Suprapubic skin (tissue), 4 donors: Measurements from ENCODE around the gene CDC7. TPM values are rescaled to one million over a fixed set of nuclear protein-coding genes. Genes with fewer than 3 reads are reported as not detected.

Source experiments
- DNase-seq, 2 donors: peaks; one replicate each; pipeline ENCODE4 v3.0.0-alpha.2; 2019; ENCODE audit warnings: low spot score in 2 of 2
- H3K27ac ChIP-seq: fragments of 200-600 bp; sonication (generic); one replicate; pipeline ENCODE4 v1.5.1; 2019
- H3K27me3 ChIP-seq: fragments of 200-600 bp; sonication (generic); one replicate; pipeline ENCODE4 v1.5.1; 2019
- H3K36me3 ChIP-seq: fragments of 200-600 bp; sonication (generic); one replicate; pipeline ENCODE4 v1.5.1; 2019
- H3K4me1 ChIP-seq: fragments of 200-600 bp; sonication (generic); one replicate; pipeline ENCODE4 v1.5.1; 2019
- H3K4me3 ChIP-seq: fragments of 200-600 bp; sonication (generic); one replicate; pipeline ENCODE4 v1.5.1; 2019; ENCODE audit warnings: mild to moderate bottlenecking
- H3K9me3 ChIP-seq: fragments of 200-600 bp; sonication (generic); one replicate; pipeline ENCODE4 v1.5.1; 2019
- CTCF ChIP-seq, 2 donors: fragments of 200-600 bp in 1 of 2; fragments of 450-650 bp in 1 of 2; sonication (generic) in 1 of 2; IDR thresholded peaks; one replicate each; pipeline ENCODE4 v1.5.1; 2016 to 2019; ENCODE audit warnings: antibody characterized with exemption in 2 of 2, mild to moderate bottlenecking in 1 of 2, moderate library complexity in 1 of 2
- EP300 ChIP-seq: sonication (generic); formaldehyde crosslinking; IDR thresholded peaks from one replicate; pipeline ENCODE4 v1.6.1; 2017; ENCODE audit warnings: antibody characterized with exemption
- POLR2A ChIP-seq, 2 donors: fragments of 450-650 bp; IDR thresholded peaks; one replicate each; pipeline ENCODE4 v1.6.1; 2017; ENCODE audit warnings: antibody characterized with exemption in 2 of 2, mild to moderate bottlenecking in 2 of 2, moderate library complexity in 2 of 2
- POLR2AphosphoS5 ChIP-seq, 3 donors: sonication (generic); formaldehyde crosslinking; IDR thresholded peaks; one replicate each; pipeline ENCODE4 v1.6.1; 2017; ENCODE audit warnings: antibody characterized with exemption in 3 of 3
- WGBS: methylation state at CpG from one replicate; pipeline ENCODE4 v1.1.5; 2018; 5-methylcytosine and 5-hydroxymethylcytosine counted together
- total RNA-seq, 4 donors: library from RNA; depleted of rRNA; stranded (reverse); fragments of >200 nt; gene quantifications; one replicate each; pipeline ENCODE4 v1.1.0, GENCODE V29; 2016

Gene CDC7
- total RNA-seq, 4 donors from 2014 or later = 0.47 to 5.4 (median 2.3) TPM

- no peaks in the 10 kb centered on the region for H3K27me3 ChIP-seq
- WGBS = 68% methylated on average over 2 of the region's 2 CpGs
- no peaks in the 10 kb centered on the region for H3K9me3 ChIP-seq
- TF ChIP-seq POLR2A (IDR thresholded peaks at IDR 0.05) (no peak), CTCF (IDR thresholded peaks at IDR 0.05) (no peak), POLR2AphosphoS5 (IDR thresholded peaks at IDR 0.05) (no peak), EP300 (no peak)
- H3K36me3 ChIP-seq = no peaks in the 10 kb centered on the region
- no peak for DNase-seq
- no peak overlapping the region for H3K4me3 ChIP-seq
- no peak overlapping the region for H3K27ac ChIP-seq
- peaks cover 4% of the 10 kb centered on the region for H3K4me1 ChIP-seq
Measured at GRCh38 chr1:91520942-91521507, 20.4 kb downstream of the CDC7 start.

GRCh38 chr1:91523482-91523881 lies 22.8 kb downstream of the CDC7 start:
- WGBS = 61% methylated on average over 1 of the region's 1 CpG
- DNase-seq = no peak
- H3K27ac ChIP-seq = no peak overlapping the region

DNA sequence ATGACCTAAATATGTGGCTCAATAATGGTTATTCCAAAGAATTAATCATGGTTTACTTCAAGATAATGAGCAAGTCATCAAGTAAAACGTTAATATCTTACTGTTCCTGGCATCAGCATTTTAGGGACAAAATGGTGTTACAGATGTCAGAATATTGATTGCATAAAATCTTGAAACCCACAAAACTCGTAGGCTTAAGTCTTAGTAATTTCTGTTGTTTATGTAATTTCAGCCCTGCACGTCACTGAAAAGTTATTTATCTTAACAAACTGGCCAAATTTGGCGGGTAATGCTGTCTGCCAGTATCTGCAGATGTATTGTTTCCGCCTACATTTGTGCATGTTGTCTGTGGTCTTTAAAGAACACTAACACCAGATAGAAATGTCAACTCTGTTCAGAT lies 25.8 kb downstream of the CDC7 start:
- no peaks in the 10 kb centered on the region for H3K36me3 ChIP-seq
- TF ChIP-seq POLR2AphosphoS5 (IDR thresholded peaks at IDR 0.05) (peak in 1 of 3 donors; percentile 1), CTCF (IDR thresholded peaks at IDR 0.05) (no peak)
- no peak for DNase-seq
- H3K27ac ChIP-seq = peak overlapping the region; percentile 7
- no peaks in the 10 kb centered on the region for H3K9me3 ChIP-seq
- no peaks in the 10 kb centered on the region for H3K27me3 ChIP-seq
- 55% methylated on average over 5 of the region's 5 CpGs for WGBS
- H3K4me3 ChIP-seq = no peak overlapping the region
- peaks cover 4% of the 10 kb centered on the region for H3K4me1 ChIP-seq

More at GRCh38 chr1:91523482-91523881, 22.8 kb downstream of the CDC7 start:
- no peaks in the 10 kb centered on the region for H3K9me3 ChIP-seq
- no peak overlapping the region for H3K4me3 ChIP-seq
- H3K36me3 ChIP-seq = no peaks in the 10 kb centered on the region
- H3K27me3 ChIP-seq = no peaks in the 10 kb centered on the region
- TF ChIP-seq POLR2A (IDR thresholded peaks at IDR 0.05) = no peak
- no peak for TF ChIP-seq EP300
- peaks cover 4% of the 10 kb centered on the region for H3K4me1 ChIP-seq

DNA sequence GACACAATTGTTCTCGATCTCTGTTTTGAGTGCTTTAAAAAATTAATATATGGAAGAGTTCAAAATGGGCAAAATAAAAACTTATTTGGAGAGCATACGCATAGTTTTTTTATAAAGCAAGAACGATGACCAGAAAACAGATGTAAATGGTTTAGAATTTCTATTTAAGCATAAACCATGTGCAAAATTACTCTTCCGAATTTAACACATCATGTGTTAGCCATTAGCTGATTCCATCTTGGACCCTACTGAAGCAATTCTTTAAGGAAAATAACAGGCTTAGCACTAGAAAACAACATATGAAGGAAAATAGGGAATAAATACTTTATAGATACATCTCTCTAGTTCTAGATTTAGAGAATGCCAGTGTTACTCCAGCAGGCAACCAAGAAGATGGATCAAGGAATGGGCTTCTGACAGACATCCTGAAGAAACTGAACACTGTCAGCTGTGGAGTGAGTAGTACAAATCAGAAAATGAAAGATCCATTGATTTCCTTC lies 26.7 kb downstream of the CDC7 start:
- no peaks in the 10 kb centered on the region for H3K9me3 ChIP-seq
- H3K27me3 ChIP-seq = no peaks in the 10 kb centered on the region
- DNase-seq = no peak
- H3K4me1 ChIP-seq = peaks cover 4% of the 10 kb centered on the region
- 72% methylated on average over 4 of the region's 4 CpGs for WGBS
- no peak for TF ChIP-seq POLR2A (IDR thresholded peaks at IDR 0.05)
- TF ChIP-seq POLR2AphosphoS5 (IDR thresholded peaks at IDR 0.05) = no peak
- TF ChIP-seq CTCF (IDR thresholded peaks at IDR 0.05) = no peak
- no peak for TF ChIP-seq EP300
- no peaks in the 10 kb centered on the region for H3K36me3 ChIP-seq
- H3K27ac ChIP-seq = peak overlapping the region; percentile 7
- no peak overlapping the region for H3K4me3 ChIP-seq

DNA sequence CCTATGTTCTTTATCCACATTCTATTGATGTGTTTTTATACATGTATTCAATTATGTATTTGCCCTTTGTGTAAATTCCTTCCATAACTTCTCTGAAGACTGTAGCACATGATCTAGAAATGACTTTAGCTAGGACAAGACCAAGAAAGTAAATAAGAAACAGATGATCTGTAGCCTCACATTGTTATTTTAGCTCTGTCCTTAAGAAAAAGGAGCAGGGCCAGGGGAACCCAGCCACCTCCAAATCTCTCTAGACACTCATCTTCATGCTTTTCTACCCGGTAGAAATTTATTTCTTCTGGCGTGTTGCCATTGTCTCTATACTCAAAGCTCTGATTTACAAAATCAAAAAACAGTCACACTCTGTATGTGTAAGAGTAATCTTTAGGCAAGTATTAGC lies 27.1 kb downstream of the CDC7 start:
- Histone ChIP-seq H3K4me1 (peaks cover 4% of the 10 kb centered on the region), H3K27ac (peak overlapping the region; percentile 7), H3K27me3 (no peaks in the 10 kb centered on the region), H3K9me3 (no peaks in the 10 kb centered on the region), H3K36me3 (no peaks in the 10 kb centered on the region), H3K4me3 (no peak overlapping the region)
- WGBS = 50% methylated on average over 2 of the region's 2 CpGs
- TF ChIP-seq POLR2A (IDR thresholded peaks at IDR 0.05) = no peak
- no peak for TF ChIP-seq EP300
- TF ChIP-seq POLR2AphosphoS5 (IDR thresholded peaks at IDR 0.05) = no peak
- no peak for TF ChIP-seq CTCF (IDR thresholded peaks at IDR 0.05)
- DNase-seq = no peak

DNA sequence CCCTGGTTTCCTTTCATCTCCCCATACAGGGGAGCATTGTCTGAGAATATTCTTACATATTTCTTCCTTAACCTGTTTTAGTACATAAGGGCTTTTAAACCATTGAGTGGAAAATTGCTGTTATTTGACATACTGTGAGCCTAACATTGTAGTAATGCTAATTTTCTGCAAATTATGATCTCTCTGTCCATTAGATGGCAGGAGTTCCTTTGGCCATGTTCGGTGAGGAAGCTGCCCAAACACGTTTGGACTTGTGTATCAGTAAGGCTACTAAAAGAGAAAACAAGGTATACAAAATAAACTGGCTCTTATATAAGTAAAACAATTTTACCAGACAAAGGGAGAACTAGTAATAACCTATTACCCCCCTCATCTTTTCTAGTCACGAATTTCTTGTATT lies 29.2 kb downstream of the CDC7 start:
- no peaks in the 10 kb centered on the region for H3K4me1 ChIP-seq
- DNase-seq = no peak
- WGBS = 65% methylated on average over 3 of the region's 3 CpGs
- H3K27me3 ChIP-seq = no peaks in the 10 kb centered on the region
- H3K4me3 ChIP-seq = no peak overlapping the region
- H3K9me3 ChIP-seq = no peaks in the 10 kb centered on the region
- no peaks in the 10 kb centered on the region for H3K36me3 ChIP-seq
- no peak overlapping the region for H3K27ac ChIP-seq
- TF ChIP-seq POLR2AphosphoS5 (IDR thresholded peaks at IDR 0.05) (no peak), CTCF (IDR thresholded peaks at IDR 0.05) (no peak), EP300 (no peak)
